ENCODE results near the gene IRF2. TPM values are rescaled to one million over a fixed set of nuclear protein-coding genes. Genes with fewer than 3 reads are reported as not detected.
A peak's percentile ranks its signal among the peaks of the same experiment; 100 is the strongest.
"Not testable (repeated sequence)": the region's sequence is repeated elsewhere in the genome, so short reads cannot be mapped to it uniquely, and the experiment has no call there.

The IRF2 gene
- total RNA-seq, 1 experiment from 2014 or later = 40.1 TPM

DNA sequence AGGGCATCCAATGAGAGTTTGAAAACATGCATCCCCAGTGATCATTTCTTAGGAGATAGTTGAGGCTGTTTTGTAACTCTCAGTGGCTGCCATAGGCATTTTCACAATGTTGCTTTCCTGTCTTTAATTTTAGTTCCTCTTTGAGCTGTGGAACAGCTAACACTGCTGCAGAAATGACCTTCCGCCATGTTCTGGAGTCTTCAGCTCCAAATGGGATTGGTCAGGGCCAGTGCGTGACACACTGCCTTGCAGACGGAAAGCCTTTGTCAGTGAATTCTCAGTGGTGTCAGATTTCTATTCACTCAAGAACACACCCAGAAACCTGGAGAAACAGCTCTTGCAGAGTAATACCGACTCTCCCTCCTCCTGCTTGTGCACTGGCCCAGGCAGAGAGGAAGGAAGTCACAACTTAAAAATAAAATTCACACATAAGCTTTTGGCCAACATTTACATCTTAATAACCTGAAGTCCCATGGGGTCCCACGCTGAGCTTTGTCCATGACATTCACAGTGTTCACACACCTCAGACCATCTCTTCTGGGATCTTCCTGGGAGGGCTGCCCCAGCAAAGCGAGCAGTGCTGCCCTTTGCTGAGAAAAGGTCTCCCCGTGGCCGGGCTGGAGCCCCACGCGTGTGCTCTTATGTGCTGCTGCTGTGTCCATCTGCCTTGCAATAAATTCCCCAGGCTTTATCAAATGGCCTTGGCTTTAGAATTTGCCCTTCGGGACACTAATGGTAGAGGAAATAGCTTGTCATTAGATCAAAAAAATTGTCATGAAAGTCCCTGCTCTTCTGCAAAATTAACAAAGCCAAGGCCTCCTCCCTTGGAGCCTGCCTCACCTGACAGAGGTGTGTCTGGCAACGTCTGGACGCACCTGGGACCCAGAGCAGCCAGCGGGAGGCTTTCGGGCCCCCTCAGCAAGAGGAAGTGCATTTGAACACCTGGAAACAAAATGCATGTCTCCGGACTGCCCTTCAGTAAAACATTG is 126.8 kb downstream of the IRF2 start:
- peak; percentile 46 for DNase-seq (ENCODE audit: low read depth)

DNA sequence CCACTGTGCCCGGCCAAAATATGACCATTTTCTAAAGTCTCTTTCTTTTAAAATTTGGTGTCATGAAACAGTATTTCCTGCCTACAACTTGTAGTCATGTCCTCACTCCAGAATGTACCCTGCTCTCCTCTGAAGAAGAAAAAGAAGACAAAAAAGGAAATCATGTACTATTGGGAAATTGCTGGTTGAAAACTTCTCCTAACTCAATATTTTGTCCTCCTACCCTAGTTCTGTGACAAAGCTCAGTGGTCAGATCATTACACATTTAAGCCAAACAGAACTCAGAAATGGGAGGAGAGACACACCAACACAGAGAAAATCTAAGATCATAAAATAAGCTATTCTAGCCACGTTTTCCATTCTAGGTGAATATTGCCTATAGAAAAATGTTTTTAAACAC is 127.7 kb downstream of the IRF2 start:
- DNase-seq (ENCODE audit: low read depth) = no peak

DNA sequence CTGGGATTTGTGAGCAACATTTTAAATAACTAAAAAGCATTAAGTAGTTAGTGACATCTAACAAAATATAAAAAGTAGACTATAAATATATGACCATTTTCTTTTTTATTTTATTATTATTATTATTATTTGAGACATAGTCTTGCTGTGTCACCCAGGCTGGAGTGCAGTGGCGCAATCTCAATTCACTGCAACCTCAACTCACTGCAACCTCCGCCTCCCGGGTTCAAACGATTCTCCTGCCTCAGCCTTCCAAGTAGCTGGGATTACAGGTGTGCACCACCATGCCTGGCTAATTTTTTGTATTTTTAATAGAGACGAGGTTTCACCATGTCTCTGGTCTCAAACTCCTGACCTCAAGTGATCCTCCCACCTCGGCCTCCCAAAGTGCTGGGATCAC is 128.1 kb downstream of the IRF2 start:
- DNase-seq (ENCODE audit: low read depth) = not testable (repeated sequence)

DNA sequence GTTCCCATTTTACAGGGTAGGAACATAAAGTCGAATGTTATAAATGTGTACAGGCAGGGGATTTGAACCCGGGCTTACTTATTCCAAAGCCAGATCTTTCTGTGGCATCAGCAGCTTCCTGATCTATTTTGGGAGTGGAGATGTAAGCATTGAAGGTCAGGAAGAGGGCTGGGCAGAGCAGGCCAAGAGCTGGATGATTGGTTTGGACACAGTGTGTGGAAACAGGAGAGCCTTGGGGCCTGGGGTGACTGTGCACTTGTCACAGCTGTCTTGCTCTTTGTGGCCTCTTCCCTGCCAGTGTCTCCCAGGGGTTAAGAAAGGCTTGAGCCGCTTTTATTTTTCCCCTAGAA is 128.8 kb downstream of the IRF2 start:
- no peak for DNase-seq (ENCODE audit: low read depth)

DNA sequence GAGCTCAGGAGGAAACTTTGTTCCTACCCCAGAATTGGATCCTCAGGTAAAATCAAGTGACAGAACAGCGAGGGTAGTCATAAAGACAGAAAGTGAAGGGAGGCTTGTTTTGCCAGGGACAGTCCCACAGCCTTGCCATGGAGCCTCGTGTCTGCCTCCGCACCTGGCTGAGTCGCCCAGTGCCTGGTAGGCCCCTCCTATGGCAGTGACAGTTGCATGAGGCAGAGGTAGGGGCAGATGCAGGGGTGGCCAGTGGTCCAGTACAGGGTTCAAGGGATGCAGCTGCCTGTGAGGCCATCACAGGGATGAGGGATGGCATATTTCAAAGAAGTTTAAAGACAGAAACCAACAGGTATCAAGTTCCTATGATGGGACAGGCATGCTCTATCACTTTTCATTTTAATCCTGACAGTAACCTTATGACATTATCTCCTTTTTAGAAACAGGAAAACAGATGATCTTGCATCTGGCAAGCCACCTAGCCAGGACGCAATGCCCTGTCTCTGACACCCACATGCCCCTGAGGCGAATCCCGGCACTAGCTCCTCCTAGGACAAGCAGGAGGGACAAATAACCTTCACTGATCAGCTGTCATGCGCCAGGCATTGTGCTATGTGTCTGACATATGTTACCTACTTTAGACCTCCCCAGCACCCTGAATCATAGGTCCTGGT is 129.3 kb downstream of the IRF2 start:
- no peak for DNase-seq (ENCODE audit: low read depth)

DNA sequence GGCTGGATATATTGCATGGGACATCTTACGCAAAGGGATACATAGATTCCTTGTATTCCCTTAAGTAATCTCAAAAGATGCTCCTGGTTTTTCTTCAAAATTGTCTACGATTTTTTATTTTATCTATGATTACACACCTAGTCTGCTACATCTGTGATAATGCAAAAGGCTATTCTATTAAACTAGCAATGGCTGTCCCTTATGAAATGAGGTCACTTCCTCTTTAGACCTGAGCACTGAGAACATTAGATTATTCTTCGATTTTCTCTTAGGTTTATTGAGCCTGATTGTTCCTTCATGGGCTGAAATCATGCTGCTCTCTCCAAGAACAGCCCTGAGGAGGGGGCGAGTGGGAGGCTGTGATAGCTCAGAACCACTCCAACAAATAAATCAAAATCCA is 129.9 kb downstream of the IRF2 start:
- no peak for DNase-seq (ENCODE audit: low read depth)

DNA sequence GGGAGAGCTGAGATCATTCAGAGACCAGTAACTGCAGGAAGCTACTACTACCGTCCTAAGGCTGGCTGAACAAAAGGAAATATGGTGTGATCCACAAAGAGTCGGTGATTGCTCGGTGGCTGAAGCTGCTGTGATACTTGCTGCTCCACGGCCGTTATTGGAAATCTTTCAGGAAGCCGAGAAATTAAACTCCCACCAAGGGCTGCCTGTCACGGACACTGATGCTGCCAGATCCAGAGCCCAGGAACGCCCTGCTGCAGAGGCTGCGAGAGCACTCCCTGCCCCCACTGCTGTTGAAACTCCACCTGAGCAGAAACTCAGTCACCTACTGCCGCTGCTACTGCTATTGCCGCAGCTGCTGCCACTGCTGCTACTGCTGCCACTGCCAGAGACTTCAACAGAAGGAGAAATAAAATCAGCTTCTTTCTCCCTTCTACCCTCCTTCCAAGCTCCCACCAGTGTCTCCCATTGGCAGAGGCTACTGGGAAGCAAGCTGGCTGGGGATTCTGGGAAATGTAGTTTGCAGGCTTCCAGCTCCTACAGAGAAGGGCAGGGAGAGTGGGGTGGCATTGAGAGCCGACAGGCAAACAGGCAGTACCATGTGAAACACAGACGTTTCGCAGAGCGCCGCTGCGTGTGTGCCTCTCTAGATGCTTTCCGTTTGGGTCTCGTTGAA is 130.7 kb downstream of the IRF2 start:
- DNase-seq (ENCODE audit: low read depth) = peak; percentile 78

DNA sequence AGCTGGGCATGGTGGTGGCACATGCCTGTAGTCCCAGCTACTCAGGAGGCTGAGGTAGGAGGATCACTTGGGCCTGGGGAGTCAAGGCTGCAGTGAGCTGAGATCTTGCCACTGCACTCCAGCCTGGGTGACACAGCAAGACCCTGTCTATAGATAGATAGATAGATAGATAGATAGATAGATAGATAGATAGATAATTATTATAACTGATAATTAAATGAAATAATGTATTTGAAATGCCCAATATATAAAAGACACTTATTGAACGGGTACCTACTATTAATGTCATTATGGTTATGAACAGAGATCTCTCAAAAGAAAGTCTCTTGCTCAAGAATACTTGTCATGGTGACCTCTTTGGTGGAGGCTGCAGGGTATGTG is 131.5 kb downstream of the IRF2 start:
- not testable (repeated sequence) for DNase-seq (ENCODE audit: low read depth)

DNA sequence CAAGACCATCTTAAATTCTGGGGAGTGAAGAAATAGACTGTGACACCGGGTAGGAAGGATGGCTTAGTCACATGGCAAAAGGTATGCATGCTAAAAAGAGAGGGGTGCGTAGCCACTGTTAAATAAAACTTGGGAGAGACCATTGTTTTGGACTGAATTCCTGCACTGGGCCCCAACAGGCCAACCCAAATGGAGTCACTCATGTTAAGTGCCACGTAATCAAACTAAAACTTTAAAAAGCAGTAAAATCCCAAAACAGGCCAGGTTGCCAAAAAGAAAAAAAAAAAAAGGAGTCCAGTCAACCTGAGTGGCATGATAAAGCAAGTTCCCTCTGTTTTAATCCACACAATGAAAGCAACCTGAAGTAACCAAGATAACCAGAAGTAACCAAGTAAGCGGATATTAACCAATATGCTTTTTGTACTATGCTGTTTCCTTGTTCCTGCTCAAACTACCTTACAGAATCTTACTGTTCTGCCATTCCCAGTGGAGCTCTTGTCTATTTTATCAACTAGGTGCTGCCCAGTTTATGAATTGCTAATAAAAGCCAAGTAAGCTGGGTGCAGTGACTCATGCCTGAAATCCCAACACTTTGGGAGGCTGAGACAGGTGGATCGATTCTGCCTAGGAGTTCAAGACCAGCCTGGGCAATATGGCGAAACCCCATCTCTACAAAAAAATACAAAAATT is 132.0 kb downstream of the IRF2 start:
- DNase-seq (ENCODE audit: low read depth) = no peak

DNA sequence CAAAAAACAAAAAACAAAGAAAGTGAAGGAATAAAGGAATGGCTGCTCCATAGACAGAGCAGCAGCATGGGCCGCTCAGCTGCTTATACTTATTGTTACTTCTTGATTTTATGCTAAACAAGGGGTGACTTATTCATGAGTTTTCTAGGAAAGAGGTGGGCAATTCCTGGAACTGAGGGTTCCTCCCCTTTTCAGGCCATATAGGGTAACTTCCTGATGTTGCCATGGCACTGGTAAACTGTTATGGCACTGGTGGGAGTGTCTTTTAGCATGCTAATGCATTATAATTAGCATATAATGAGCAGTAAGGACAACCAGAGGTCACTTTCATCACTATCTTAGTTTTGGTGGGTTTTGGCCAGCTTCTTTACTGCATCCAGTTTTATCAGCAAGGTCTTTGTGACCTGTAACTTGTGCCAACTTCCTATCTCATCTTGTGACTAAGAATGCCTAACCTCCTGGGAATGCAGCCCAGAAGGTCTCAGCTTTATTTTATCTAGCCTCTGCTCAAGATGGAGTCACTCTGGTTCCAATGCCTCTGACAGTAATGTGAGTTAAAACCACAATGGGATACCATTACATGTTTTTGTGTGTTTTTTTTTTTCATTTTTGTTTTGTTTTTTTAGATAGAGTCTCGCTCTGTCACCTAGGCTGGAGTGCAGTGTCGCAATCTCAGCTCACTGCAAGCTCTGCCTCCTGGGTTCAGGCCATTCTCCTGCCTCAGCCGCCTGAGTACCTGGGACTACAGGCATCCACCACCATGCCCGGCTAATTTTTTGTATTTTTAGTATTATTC is 134.8 kb downstream of the IRF2 start:
- DNase-seq (ENCODE audit: low read depth) = peak; percentile 84

DNA sequence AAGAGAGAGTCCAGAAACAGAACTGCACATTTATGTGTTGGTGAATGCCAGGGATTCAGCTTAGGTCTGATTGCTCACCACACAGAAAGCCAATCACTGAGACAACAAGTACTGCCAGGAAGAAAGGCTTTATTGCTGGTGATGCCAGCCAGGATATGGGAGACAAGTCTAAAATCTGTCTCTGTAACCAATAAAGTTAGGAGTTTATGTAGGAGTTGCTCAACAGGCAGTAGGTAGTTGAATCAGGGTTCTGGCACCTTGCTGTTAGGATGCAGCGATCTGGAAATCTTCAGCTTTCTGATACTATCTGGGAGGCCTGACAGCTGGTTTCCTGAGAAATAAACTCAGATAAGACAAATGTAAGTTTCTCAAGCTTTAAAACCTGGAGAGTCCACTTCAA is 136.4 kb downstream of the IRF2 start:
- DNase-seq (ENCODE audit: low read depth) = no peak

Other genes with a start within 250 kb of the IRF2 start
- 29.0 and 37.9 TPM in 2 replicates for gene CASP3, start 174.9 kb upstream of the IRF2 start, total RNA-seq (2014; rRNA removed; shearing (Covaris generic))
- 16.3 and 20.2 TPM in 2 replicates for gene PRIMPOL, start 175.2 kb upstream of the IRF2 start, total RNA-seq (2014; rRNA removed; shearing (Covaris generic))

All from M059J (cell line).